Right atrium auricular region (tissue), 2 donors: ENCODE data around the gene CA6. TPM values are rescaled to one million over a fixed set of nuclear protein-coding genes. Genes with fewer than 3 reads are reported as not detected.
"Not testable (repeated sequence)": the region's sequence is repeated elsewhere in the genome, so short reads cannot be mapped to it uniquely, and the experiment has no call there.

ENCODE experiments used
- DNase-seq: peaks from one replicate; pipeline ENCODE4 v3.0.0-alpha.2; 2019; ENCODE audit warnings: low spot score
- H3K27ac ChIP-seq, 2 donors: fragments of 200-600 bp; sonication (generic); 1 replicate in 1 of 2; 2 replicates in 1 of 2; pipeline ENCODE4 v1.5.1; 2016 to 2019
- H3K27me3 ChIP-seq, 2 donors: fragments of 200-600 bp; sonication (generic); one replicate each; pipeline versions ENCODE4 v1.5.1 to v1.6.0; 2017 to 2019
- H3K36me3 ChIP-seq: fragments of 200-600 bp; sonication (generic); one replicate; pipeline ENCODE4 v1.5.1; 2016
- H3K4me1 ChIP-seq, 2 donors: fragments of 200-600 bp; sonication (generic); one replicate each; pipeline versions ENCODE4 v1.5.1 to v1.6.0; 2017 to 2019
- H3K4me3 ChIP-seq, 2 donors: fragments of 200-600 bp; sonication (generic); 1 replicate in 1 of 2; 2 replicates in 1 of 2; pipeline ENCODE4 v1.5.1; 2017 to 2019; ENCODE audit warnings: mild to moderate bottlenecking in 1 of 2, moderate library complexity in 1 of 2
- H3K9me3 ChIP-seq, 2 donors: fragments of 200-600 bp; sonication (generic); one replicate each; pipeline ENCODE4 v1.5.1; 2019
- CTCF ChIP-seq, 2 donors: fragments of 200-600 bp; sonication (generic); IDR thresholded peaks; one replicate each; pipeline ENCODE4 v1.5.1; 2019; ENCODE audit warnings: antibody characterized with exemption in 2 of 2
- total RNA-seq, 2 donors: library from RNA; depleted of rRNA; stranded (reverse); fragments of >200 nt; gene quantifications; one replicate each; pipeline ENCODE4 v1.1.0, GENCODE V29; 2016

Gene CA6
- total RNA-seq, 2 donors from 2014 or later, result not detected

GRCh38 chr1:8911416-8912309 lies 34.0 kb upstream of the CA6 start:
- no peak for TF ChIP-seq CTCF (IDR thresholded peaks at IDR 0.05)
- Histone ChIP-seq H3K27me3 (no peaks in the 10 kb centered on the region), H3K4me3 (no peak overlapping the region), H3K36me3 (no peaks in the 10 kb centered on the region), H3K9me3 (no peaks in the 10 kb centered on the region), H3K4me1 (no peaks in the 10 kb centered on the region), H3K27ac (no peak overlapping the region)
- DNase-seq, result no peak

- no peaks in the 10 kb centered on the region for H3K36me3 ChIP-seq
- no peak for TF ChIP-seq CTCF (IDR thresholded peaks at IDR 0.05)
- H3K4me1 ChIP-seq, result no peaks in the 10 kb centered on the region
- DNase-seq, result no peak
- H3K27me3 ChIP-seq, result no peaks in the 10 kb centered on the region
- H3K27ac ChIP-seq, result no peak overlapping the region
- H3K9me3 ChIP-seq, result no peaks in the 10 kb centered on the region
- H3K4me3 ChIP-seq, result no peak overlapping the region
These were observed 32.2 kb upstream of the CA6 start for GRCh38 chr1:8913457-8913856.

GRCh38 chr1:8914466-8914865 lies 31.2 kb upstream of the CA6 start:
- H3K36me3 ChIP-seq, result no peaks in the 10 kb centered on the region
- no peak for DNase-seq
- H3K27ac ChIP-seq, result no peak overlapping the region
- H3K27me3 ChIP-seq, result no peaks in the 10 kb centered on the region
- TF ChIP-seq CTCF (IDR thresholded peaks at IDR 0.05), result no peak
- H3K4me3 ChIP-seq, result no peak overlapping the region
- no peaks in the 10 kb centered on the region for H3K9me3 ChIP-seq
- H3K4me1 ChIP-seq, result no peaks in the 10 kb centered on the region

GRCh38 chr1:8915446-8915845 lies 30.2 kb upstream of the CA6 start:
- H3K4me1 ChIP-seq, result no peaks in the 10 kb centered on the region
- H3K27me3 ChIP-seq, result no peaks in the 10 kb centered on the region
- H3K4me3 ChIP-seq, result no peak overlapping the region
- H3K36me3 ChIP-seq, result no peaks in the 10 kb centered on the region
- no peak for TF ChIP-seq CTCF (IDR thresholded peaks at IDR 0.05)
- DNase-seq, result no peak
- H3K27ac ChIP-seq, result no peak overlapping the region
- no peaks in the 10 kb centered on the region for H3K9me3 ChIP-seq

- not testable (repeated sequence) for H3K27ac ChIP-seq, H3K4me3 ChIP-seq, DNase-seq, H3K36me3 ChIP-seq, H3K9me3 ChIP-seq, H3K4me1 ChIP-seq, H3K27me3 ChIP-seq
These were observed 28.1 kb upstream of the CA6 start for GRCh38 chr1:8917536-8917935.

- no peaks in the 10 kb centered on the region for H3K36me3 ChIP-seq
- H3K27me3 ChIP-seq, result no peaks in the 10 kb centered on the region
- TF ChIP-seq CTCF (IDR thresholded peaks at IDR 0.05), result no peak
- no peak overlapping the region for H3K27ac ChIP-seq
- DNase-seq, result no peak
- H3K9me3 ChIP-seq, result no peaks in the 10 kb centered on the region
- H3K4me1 ChIP-seq, result no peaks in the 10 kb centered on the region
- no peak overlapping the region for H3K4me3 ChIP-seq
These were observed 22.7 kb upstream of the CA6 start for GRCh38 chr1:8922962-8923361.
